Loucy (cell line): ENCODE data around the gene FAM131A.

Source experiments
- CTCF ChIP-seq: fragments of 200-600 bp; sonication (generic); conservative IDR thresholded peaks from 2 replicates; pipeline ENCODE4 v1.5.1; 2014; ENCODE audit warnings: mild to moderate bottlenecking, antibody characterized with exemption, low read length
- EZH2phosphoT487 ChIP-seq: fragments of 200-600 bp; IDR thresholded peaks from 2 replicates; pipeline ENCODE4 v1.6.1; 2018; ENCODE audit warnings: antibody characterized with exemption, mild to moderate bottlenecking, moderate library complexity, borderline replicate concordance

GRCh38 chr3:184375747-184376461 lies 38.5 kb downstream of the FAM131A start:
- TF ChIP-seq CTCF: no peak
- TF ChIP-seq EZH2phosphoT487: no peak
